GM21360 (cell line): ENCODE measurements around the gene DAPL1.
"Not testable (repeated sequence)": the region's sequence is repeated elsewhere in the genome, so short reads cannot be mapped to it uniquely, and the experiment has no call there.

Experiments
- ATAC-seq: cut with Tn5 transposase; IDR thresholded peaks from one replicate; pipeline ENCODE4 v1.9.1; 2021; ENCODE audit warnings: mild to moderate bottlenecking, moderate library complexity; ENCODE audit not compliant: unreplicated experiment

The DAPL1 gene

GRCh38 chr2:158817588-158817987, 22.5 kb downstream of the DAPL1 start:
- ATAC-seq, result no peak

DNA sequence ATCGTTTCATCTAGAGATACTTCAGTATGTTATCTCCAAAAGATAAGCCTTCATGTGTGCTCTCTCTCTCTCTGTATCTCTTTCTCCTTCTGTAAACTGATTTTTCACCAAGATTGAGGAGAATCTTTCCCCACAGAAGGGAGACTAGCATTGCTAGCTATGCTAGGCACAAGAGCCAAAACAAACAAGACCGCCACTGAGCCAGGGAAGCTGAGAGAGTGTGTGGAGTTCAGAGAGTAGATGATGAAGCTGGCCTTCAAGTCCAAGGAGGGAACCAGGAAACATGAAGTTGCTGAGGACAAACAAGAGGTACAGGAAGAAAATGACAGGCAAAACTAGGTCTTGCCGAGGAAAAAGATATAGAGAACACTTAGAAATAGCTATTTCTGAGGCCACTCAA, 23.4 kb downstream of the DAPL1 start:
- ATAC-seq, result no peak

- ATAC-seq, result no peak
These were observed 27.1 kb downstream of the DAPL1 start for GRCh38 chr2:158822193-158822592.

DNA sequence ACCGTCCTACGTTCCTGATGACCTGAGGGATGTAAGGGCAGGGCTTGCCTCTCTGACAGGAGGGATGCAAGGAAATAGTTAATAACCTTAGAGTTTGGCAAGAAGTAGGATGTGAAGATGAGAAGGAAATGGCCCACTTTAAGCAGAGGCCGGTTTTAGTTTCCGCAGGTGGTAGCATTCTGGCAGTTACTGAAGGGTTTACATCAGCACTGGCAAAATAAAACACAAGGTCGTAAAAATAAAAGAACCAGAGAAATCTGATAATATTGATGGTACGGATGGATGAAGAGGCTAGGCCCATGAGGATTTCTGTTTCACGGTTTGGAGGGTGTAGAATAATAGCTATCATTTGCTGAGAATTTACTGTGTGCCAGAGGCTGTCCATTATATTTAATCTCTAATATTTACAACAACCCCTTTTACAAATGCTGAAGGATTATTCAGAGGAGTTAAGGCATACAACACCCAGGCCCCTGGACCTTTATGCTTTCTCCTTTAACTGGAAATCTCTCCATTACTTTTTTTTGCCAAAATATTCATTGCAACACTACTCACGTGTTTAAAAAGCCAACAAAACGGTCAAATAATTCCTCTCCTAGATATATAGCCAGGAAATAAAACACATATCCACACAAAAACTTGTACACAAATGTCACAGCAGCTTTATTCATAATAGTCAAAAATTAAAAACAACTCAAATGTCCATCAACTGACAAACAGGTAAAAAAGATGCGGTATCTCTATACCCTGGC, 28.5 kb downstream of the DAPL1 start:
- no peak for ATAC-seq

DNA sequence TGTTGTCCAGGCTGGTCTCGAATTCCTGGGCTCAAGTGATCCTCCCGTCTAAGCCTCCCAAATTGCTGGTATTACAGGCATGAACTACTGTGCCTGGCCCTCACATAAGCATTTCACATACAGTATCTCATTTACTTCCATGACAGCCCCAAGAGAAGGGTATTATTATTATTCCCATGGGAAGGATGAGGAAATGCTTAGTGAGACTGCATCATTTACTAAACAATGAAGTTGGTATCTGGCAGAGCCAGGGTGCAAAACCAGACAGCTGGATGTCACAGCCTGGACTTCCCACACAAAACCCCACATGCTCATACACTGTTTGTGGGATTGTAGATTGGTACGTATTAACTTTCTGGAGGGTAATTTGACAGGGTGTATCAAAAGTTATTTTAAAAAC, 29.9 kb downstream of the DAPL1 start:
- ATAC-seq, result no peak

- no peak for ATAC-seq
These were observed 31.8 kb downstream of the DAPL1 start for GRCh38 chr2:158826965-158827364.

DNA sequence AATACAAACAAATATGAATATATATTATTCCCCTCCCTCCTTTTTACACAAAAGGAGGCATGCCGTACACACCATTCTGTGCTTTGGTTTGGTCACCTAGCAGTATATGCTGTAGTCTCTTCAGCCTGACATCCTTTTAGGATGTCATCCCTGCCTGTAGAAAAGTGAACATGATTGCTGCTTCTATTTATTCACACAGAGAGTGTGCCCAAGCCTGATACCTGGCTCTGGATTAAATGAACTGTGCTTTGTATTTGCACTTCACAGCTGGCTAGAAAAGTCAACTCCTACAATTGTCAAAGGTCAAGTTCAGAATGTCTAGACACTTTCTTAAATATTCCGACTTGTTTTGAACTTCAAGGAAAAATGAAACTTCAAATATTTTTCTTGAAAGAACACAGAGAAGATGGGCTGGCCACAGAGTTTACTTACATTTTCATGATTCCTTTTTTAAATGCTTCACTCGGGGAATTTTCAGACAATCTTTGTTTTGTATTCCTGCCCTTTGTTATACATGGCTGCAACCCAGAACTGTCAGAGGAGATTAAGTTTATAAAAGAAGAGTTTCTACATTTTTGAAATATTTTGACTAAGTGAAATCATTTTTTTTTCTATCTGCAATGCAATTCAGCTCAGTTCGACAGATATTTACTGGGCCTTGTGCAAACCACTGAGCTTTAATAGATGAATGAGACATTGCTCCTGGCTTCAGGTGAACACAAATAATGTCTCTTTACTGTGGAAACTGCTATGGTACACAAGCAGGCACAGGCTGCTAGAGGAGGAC, 33.5 kb downstream of the DAPL1 start:
- no peak for ATAC-seq

DNA sequence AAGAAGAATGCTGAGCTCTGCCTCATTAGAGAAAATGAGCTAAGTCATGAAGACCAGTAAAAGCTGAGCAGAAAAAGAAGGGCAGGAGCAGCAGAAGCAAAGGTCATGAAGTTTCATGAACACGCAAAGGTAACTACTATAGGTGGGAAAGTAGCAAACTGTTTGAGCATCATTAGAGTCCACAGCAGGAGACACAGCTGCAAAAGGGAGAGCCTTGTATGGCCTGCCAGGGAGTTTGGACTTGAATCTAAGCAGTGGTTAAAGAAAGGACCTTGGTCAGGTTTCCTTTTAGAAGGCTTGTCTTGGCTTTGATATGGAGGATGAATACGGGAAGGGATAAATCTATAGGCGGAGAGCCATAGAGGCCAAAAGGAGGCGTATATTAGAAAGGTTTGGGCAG, 34.0 kb downstream of the DAPL1 start:
- ATAC-seq, result no peak

GRCh38 chr2:158830201-158830600, 35.1 kb downstream of the DAPL1 start:
- ATAC-seq, result no peak

DNA sequence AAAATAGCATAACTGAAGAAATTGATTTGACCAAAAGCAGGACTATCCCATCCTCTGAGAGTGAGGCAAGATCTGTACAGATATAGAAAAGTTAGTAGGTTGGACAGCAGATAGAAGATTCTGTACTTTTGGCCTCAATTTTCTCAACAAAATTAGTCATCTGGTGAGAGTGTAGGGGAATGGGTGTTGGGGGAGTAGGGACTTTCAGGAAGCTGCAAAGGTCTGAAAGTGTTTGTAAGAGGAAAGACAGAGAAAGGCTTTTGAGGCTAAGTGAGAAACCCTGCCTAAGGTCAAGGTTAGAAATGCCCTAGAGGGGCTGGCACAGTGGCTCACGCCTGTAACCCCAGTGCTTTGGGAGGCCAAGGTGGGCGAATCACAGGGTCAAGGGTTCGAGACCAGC, 40.3 kb downstream of the DAPL1 start:
- no peak for ATAC-seq

DNA sequence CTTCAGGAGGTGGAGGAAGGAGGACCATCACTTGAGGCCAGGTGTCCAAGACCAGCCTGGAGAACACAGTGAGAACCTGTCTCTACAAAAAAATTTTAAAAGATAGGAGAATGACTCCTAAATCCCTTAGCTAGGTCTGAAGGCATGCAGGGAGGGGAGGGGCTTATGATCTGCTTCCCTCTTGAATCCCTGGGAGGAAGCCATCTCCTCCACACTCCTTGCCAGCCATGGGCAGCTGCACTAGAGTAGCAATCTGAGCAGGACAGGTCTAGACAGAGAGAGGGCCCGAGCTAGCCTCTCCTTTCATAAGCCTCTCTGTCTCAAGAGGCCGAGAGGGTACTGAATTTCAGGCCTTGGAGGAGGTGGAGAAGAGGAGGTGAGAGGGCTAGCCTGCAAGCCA, 42.5 kb downstream of the DAPL1 start:
- ATAC-seq, result no peak

DNA sequence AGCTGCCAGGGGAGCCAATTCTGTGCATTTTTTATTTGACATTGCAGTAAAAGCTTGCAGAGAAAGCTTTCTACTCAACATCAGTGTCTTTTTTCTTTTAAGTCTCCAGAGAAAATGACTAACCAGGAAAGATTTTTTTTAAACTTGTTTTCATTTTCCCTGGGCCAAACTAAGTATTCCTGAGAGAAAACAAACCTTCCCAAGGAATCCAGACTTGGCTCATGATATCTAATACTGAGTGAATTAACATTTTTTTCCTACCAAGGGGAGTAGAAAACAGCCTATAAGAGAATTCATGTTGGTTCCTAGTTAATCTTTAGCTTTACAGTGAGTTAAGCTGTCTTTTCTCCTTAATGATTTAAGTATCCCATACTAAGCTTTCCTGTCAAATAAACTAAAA, 46.7 kb downstream of the DAPL1 start:
- no peak for ATAC-seq

- no peak for ATAC-seq
These were observed 50.3 kb downstream of the DAPL1 start for GRCh38 chr2:158845444-158845843.

DNA sequence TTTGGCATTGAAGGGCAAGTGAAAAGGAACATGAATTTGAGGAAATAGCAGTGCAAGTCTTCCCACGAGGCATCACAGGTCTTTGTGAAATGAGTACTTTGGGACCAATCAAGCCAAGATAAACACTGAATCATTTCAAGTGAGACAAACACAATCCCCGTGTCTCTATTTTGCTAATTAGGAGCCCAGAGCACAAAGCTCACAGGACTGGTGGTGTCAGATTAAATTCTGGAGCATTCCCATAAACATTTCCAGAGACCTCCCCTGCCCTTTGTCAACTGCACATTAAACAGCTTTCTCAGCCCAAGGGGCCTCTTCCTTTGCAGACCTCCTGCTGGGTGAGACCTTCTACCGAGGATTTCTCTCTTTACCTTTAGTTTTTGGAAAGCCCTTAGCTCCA, 50.7 kb downstream of the DAPL1 start:
- no peak for ATAC-seq

- not testable (repeated sequence) for ATAC-seq
These were observed 52.4 kb downstream of the DAPL1 start for GRCh38 chr2:158847526-158847925.

GRCh38 chr2:158848031-158848970, 53.2 kb downstream of the DAPL1 start:
- not testable (repeated sequence) for ATAC-seq

- ATAC-seq, result not testable (repeated sequence)
These were observed 65.1 kb downstream of the DAPL1 start for GRCh38 chr2:158860179-158860578.

GRCh38 chr2:158861626-158862025, 66.5 kb downstream of the DAPL1 start:
- not testable (repeated sequence) for ATAC-seq

GRCh38 chr2:158865469-158865868, 70.4 kb downstream of the DAPL1 start:
- ATAC-seq, result not testable (repeated sequence)
